K562 (cell line): ENCODE results near the gene IQCE. TPM values are rescaled to one million over a fixed set of nuclear protein-coding genes. Genes with fewer than 3 reads are reported as not detected.

ENCODE experiments used
- ATAC-seq: fragments of 200-7000 bp; cut with Tn5 transposase; 3 replicates; pipeline ENCODE4 v1.9.1; 2020; ENCODE audit warnings: moderate library complexity
- BruUV-seq: library from RNA; stranded (reverse); fragments of 400-500 nt; replicated peaks from 2 replicates; lab custom pipeline; 2021; lab: Mats Ljungman, UMichigan
- CTCF ChIA-PET: fragments of 300-600 bp; formaldehyde crosslinking; extraction: SDS; loops from one replicate; lab custom pipeline; 2021; ENCODE audit warnings: low intra/inter-chr PET ratio; lab: Yijun Ruan, JAX
- POLR2A ChIA-PET: fragments of 300-600, 350-650 bp; sonication (Branson Sonifier 250); formaldehyde crosslinking; extraction: SDS; loops from one replicate; lab custom pipeline; 2021; ENCODE audit warnings: antibody characterized with exemption, inconsistent platforms; lab: Yijun Ruan, JAX
- DNase-seq, 4 experiments: peaks; one replicate each; pipeline versions ENCODE4 v3.0.0 to v3.0.0-alpha.2; 2011 to 2018; ENCODE audit warnings: low spot score in 3 of 4, mixed read lengths in 3 of 4; ENCODE audit errors: extremely low read depth in 1 of 4
- FAIRE-seq: peaks from 2 replicates; lab custom pipeline; 2011; peaks lifted over from hg19 to GRCh38; lab: Jason Lieb, UNC
- H2AFZ ChIP-seq: 2 replicates; pipeline ENCODE4 v1.6.0; 2011; ENCODE audit warnings: low read depth, low read length, control low read depth, inconsistent platforms
- H3K27ac ChIP-seq: fragments of 200-600 bp; 3 replicates; pipeline ENCODE4 v1.8.0; 2011; ENCODE audit warnings: low read depth, mild to moderate bottlenecking, control low read depth, inconsistent platforms, low read length, moderate library complexity, mixed read lengths; ENCODE audit errors: extremely low read depth
- H3K27me3 ChIP-seq, 2 experiments: fragments of 300-600 bp in 1 of 2; 2 replicates in 1 of 2; 3 replicates in 1 of 2; pipeline versions ENCODE4 v1.6.0 to v1.8.0; 2011; ENCODE audit warnings: inconsistent platforms in 2 of 2, low read length in 2 of 2, mild to moderate bottlenecking in 1 of 2, mixed read lengths in 1 of 2, moderate library complexity in 1 of 2; ENCODE audit not compliant: control insufficient read depth in 2 of 2, insufficient read depth in 2 of 2
- H3K36me3 ChIP-seq: fragments of 300-600 bp; 3 replicates; pipeline ENCODE4 v1.8.0; 2011; ENCODE audit warnings: mild to moderate bottlenecking, low read length, inconsistent platforms; ENCODE audit not compliant: control insufficient read depth, insufficient read depth
- H3K4me1 ChIP-seq, 2 experiments: fragments of 200-600 bp in 1 of 2; replicated peaks in 1 of 2; 2 replicates in 1 of 2; 3 replicates in 1 of 2; pipeline versions ENCODE4 v1.5.1 to v1.8.0; 2011; ENCODE audit warnings: inconsistent platforms in 2 of 2, low read length in 2 of 2, mild to moderate bottlenecking in 1 of 2, mixed read lengths in 1 of 2, moderate library complexity in 1 of 2; ENCODE audit not compliant: control insufficient read depth in 2 of 2, insufficient read depth in 2 of 2
- H3K4me2 ChIP-seq: 2 replicates; pipeline ENCODE4 v1.6.1; 2011; ENCODE audit warnings: low read length, control low read depth, inconsistent platforms, mixed read lengths; ENCODE audit not compliant: insufficient read depth
- H3K4me3 ChIP-seq: fragments of 200-600 bp; sonication (generic), shearing (Covaris generic); 2 replicates; pipeline ENCODE4 v1.5.1; 2016; ENCODE audit warnings: control low read depth, inconsistent platforms
- H3K79me2 ChIP-seq: fragments of 200-600 bp; 3 replicates; pipeline ENCODE4 v1.8.0; 2011; ENCODE audit warnings: low read length, inconsistent platforms; ENCODE audit not compliant: control insufficient read depth, insufficient read depth
- H3K9ac ChIP-seq, 2 experiments: 2 replicates each; pipeline versions ENCODE4 v1.6.0 to v1.6.1; 2011; ENCODE audit warnings: low read depth in 2 of 2, low read length in 2 of 2, control low read depth in 1 of 2, inconsistent platforms in 1 of 2, mild to moderate bottlenecking in 1 of 2, mixed read lengths in 1 of 2; ENCODE audit not compliant: insufficient read depth in 1 of 2
- H3K9me1 ChIP-seq: one replicate; pipeline ENCODE4 v1.6.0; 2011; ENCODE audit warnings: inconsistent platforms, mild to moderate bottlenecking, low read length, moderate library complexity; ENCODE audit not compliant: control insufficient read depth, insufficient read depth
- H3K9me3 ChIP-seq: replicated peaks from 2 replicates; pipeline ENCODE4 v1.5.1; 2011; ENCODE audit warnings: low read depth, low read length, inconsistent platforms; ENCODE audit not compliant: control insufficient read depth, insufficient read depth
- H4K20me1 ChIP-seq: replicated peaks from 2 replicates; pipeline ENCODE4 v1.6.1; 2011; ENCODE audit warnings: low read length, inconsistent platforms, mixed read lengths; ENCODE audit not compliant: control insufficient read depth, insufficient read depth
- ARID1B ChIP-seq: fragments of 450-650 bp; IDR thresholded peaks from 2 replicates; pipeline ENCODE4 v1.6.1; 2016; ENCODE audit warnings: antibody characterized with exemption, mild to moderate bottlenecking, inconsistent platforms
- CBFB ChIP-seq: sonication (generic); formaldehyde crosslinking; IDR thresholded peaks from 2 replicates; pipeline ENCODE4 v1.4.0; 2020; ENCODE audit warnings: mild to moderate bottlenecking, missing genetic modification reagents
- DDX20 ChIP-seq: fragments of 450-650 bp; IDR thresholded peaks from 2 replicates; pipeline ENCODE4 v1.6.1; 2016; ENCODE audit warnings: missing genetic modification characterization, low read depth, mild to moderate bottlenecking, missing compliant biosample characterization, moderate library complexity
- ELF2 ChIP-seq: fragments of 250-450 bp; sonication (Bioruptor Pico); IDR thresholded peaks from 2 replicates; pipeline ENCODE4 v1.5.0; 2021; ENCODE audit warnings: mild to moderate bottlenecking
- HDAC1 ChIP-seq, 2 experiments: fragments of 450-650 bp; IDR thresholded peaks; 2 replicates each; pipeline ENCODE4 v1.6.1; 2016 to 2017; ENCODE audit warnings: inconsistent platforms in 1 of 2, mild to moderate bottlenecking in 1 of 2, moderate library complexity in 1 of 2
- NFATC3 ChIP-seq: fragments of 450-650 bp; IDR thresholded peaks from 2 replicates; pipeline ENCODE4 v1.6.1; 2017; ENCODE audit warnings: mild to moderate bottlenecking
- NFIC ChIP-seq: fragments of 450-650 bp; IDR thresholded peaks from 2 replicates; pipeline ENCODE4 v1.6.1; 2017; ENCODE audit warnings: mild to moderate bottlenecking, inconsistent platforms
- PPARD ChIP-seq: fragments of 250-450 bp; sonication (Bioruptor Pico); IDR thresholded peaks from 2 replicates; pipeline ENCODE4 v1.8.0; 2022; ENCODE audit warnings: inconsistent platforms, mild to moderate bottlenecking, moderate library complexity
- RBFOX2 ChIP-seq: fragments of 200-400 bp; formaldehyde crosslinking; IDR thresholded peaks from 2 replicates; pipeline ENCODE4 v1.6.1; 2017; ENCODE audit warnings: low read depth, mild to moderate bottlenecking, low read length, moderate library complexity
- SRSF1 ChIP-seq: fragments of 200-400 bp; formaldehyde crosslinking; IDR thresholded peaks from 2 replicates; pipeline ENCODE4 v1.6.1; 2017; ENCODE audit warnings: mild to moderate bottlenecking, low read depth, low read length, moderate library complexity
- ZC3H11A ChIP-seq: IDR thresholded peaks from 2 replicates; pipeline ENCODE4 v1.6.1; 2012; ENCODE audit warnings: low read depth, low read length, improper control_type of control experiment
- ZNF431 ChIP-seq: sonication (generic); formaldehyde crosslinking; IDR thresholded peaks from 2 replicates; pipeline ENCODE4 v1.8.0; 2022; ENCODE audit warnings: mild to moderate bottlenecking, missing genetic modification reagents
- WGBS: fragments of 100-300 bp; shearing (Covaris generic); methylation state at CpG from one replicate; pipeline ENCODE4 v1.1.6; 2016; ENCODE audit warnings: low coverage, mixed read lengths; ENCODE audit not compliant: insufficient coverage; ENCODE audit errors: missing lambda C conversion rate; 5-methylcytosine and 5-hydroxymethylcytosine counted together
- in situ Hi-C: fragments of 300-500 bp; cut with MboI; formaldehyde crosslinking; loops from 4 replicates; pipeline ENCODE4 v1.15.0; 2018; ENCODE audit warnings: inconsistent platforms, mixed read lengths
- intact Hi-C: fragments of 100-400 bp; cut with micrococcal nuclease; formaldehyde crosslinking; loops from 2 replicates; pipeline ENCODE4 v1.14.2; 2022
- polyA plus RNA-seq, 8 experiments: library from polyadenylated mRNA; depleted of rRNA in 4 of 8; stranded (reverse) in 5 of 8; unstranded in 3 of 8; fragments of >200 nt; fragmentation: Nextera tagmentation in 2 of 8; fragmentation: Illumina TruSeq in 1 of 8; extraction: Ambion mirVana in 2 of 8; extraction: Trizol in 1 of 8; gene quantifications; 2 replicates each; pipeline versions ENCODE4 v1.2.1 to v1.2.3, GENCODE V29; 2011 to 2014; ENCODE audit warnings: inconsistent platforms in 1 of 8, missing spikeins in 1 of 8
- total RNA-seq, 7 experiments: library from RNA; depleted of rRNA in 6 of 7; stranded (reverse); fragments of >200 nt in 6 of 7; fragmentation: Illumina TruSeq in 2 of 7; extraction: Trizol in 2 of 7; gene quantifications; 2 replicates each; pipeline versions ENCODE4 v1.2.1 to v1.2.3, GENCODE V29; 2011 to 2021; ENCODE audit warnings: low replicate concordance in 1 of 7
- TF ChIP-seq, protein P1 (sequence below), 3 experiments: IDR thresholded peaks in 2 of 3; conservative IDR thresholded peaks in 1 of 3; 2 replicates each; pipeline ENCODE4 v1.5.1; 2011 to 2012; ENCODE audit warnings: low read length in 3 of 3, mild to moderate bottlenecking in 3 of 3, control low read depth in 2 of 3, improper control_type of control experiment in 1 of 3, inconsistent platforms in 1 of 3, low read depth in 1 of 3, mixed read lengths in 1 of 3, moderate library complexity in 1 of 3; ENCODE audit not compliant: insufficient read depth in 2 of 3
- TF ChIP-seq, protein P2 (sequence below): sonication (generic); formaldehyde crosslinking; IDR thresholded peaks from 2 replicates; pipeline ENCODE4 v1.9.0; 2022; ENCODE audit warnings: mild to moderate bottlenecking, missing genetic modification reagents
- TF ChIP-seq, protein P3 (sequence below): IDR thresholded peaks from 2 replicates; pipeline ENCODE4 v1.6.1; 2011; ENCODE audit not compliant: insufficient read length; ENCODE audit errors: extremely low read depth
- TF ChIP-seq, protein P4 (sequence below): fragments of 450-650 bp; IDR thresholded peaks from one replicate; pipeline ENCODE4 v1.6.1; 2018; ENCODE audit warnings: mild to moderate bottlenecking, moderate library complexity; ENCODE audit not compliant: partially characterized antibody

Gene IQCE
- total and polyA plus RNA-seq, 9 of the 15 experiments (the other 6 are each of a cell fraction or from before 2014, with no cell fraction given): 0.18 to 8.5 (median 4.2) TPM

DNA sequence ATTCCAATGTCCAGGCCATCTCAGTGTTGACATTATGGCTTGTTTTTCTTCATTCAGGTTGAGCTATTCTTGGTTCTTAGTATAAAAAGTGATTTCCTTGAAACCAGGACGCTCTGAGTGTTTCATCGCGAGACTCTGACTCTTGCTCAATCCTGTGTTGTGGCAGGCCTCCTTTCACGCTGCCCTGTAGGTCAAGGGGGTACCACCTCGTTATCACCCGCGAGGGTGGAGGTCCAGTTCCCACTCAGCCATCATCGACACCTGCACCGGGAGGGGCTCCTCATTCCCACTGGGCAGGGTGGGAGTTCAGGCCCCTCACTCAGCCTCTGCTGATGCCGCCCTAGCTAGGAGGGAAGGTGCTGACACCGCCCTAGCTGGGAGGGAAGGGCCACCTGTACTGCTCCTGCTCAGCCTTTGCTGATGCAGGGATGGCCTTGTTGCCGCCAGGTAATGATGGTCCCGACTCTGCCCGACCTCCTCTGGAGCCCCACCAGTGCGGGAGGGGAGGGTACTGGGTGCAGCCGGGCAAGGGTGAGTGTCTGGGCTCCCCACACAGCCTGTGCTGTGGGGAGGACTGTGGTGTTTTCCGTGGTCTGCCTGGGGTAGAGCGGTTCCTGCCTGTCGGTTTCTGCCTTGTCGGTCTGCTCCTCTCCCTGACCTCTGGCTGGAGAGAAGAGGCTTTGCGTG lies 16.4 kb downstream of the IQCE start (continued):
- TF ChIP-seq DDX20 (tag) (no peak), PPARD (CRISPR knock-in tag) (no peak), HDAC1 (IDR thresholded peaks at IDR 0.05) (no peak), ZNF431 (CRISPR knock-in tag) (no peak)
- TF ChIP-seq, all 486 proteins: peak for 0

DNA sequence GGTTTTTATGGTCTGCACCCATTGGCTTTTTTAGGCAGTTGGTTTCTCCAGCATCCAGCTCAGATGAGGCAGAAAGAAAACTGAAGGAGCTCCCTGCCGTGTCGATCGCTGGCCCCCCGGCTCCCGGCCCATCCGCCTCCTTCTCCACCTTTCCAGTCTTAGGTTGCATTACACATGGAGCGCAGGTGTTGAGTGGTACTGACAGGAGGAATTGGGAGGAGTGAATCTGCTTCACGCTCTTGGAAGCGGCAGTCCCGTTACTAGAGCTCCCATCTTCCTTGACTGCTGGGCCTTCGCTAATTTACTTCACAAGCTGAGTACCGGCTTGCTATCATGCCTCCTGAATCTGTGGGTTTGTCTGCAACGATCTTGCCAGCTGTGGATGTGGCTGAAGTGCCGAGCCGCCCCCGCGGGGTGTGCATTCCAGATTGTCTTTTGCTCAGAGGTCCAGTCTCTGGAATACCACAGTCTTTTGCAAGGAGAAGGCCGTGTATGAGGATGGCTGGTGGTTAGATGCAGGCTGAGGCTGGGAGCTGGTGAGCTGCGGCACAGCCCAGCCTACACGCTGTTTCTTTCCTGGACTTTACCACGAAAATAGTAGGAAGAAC lies 17.1 kb downstream of the IQCE start:
- Histone ChIP-seq H4K20me1 (no peaks in the 10 kb centered on the region), H2AFZ (no peak overlapping the region), H3K9ac (no peak overlapping the region; a peak in 1 of 4 replicates), H3K4me1 (peaks cover 12 to 19% of the 10 kb centered on the region in 2 experiments; a peak in 4 of 5 replicates), H3K9me3 (no peaks in the 10 kb centered on the region), H3K79me2 (no peaks in the 10 kb centered on the region), H3K4me3 (no peak overlapping the region), H3K27ac (no peak overlapping the region), H3K9me1 (no peaks in the 10 kb centered on the region), H3K4me2 (no peak overlapping the region), H3K36me3 (peaks cover 9% of the 10 kb centered on the region; the same call in 1 of the 3 replicates), H3K27me3 (no peaks in the 10 kb centered on the region)
- intact Hi-C loops (no loop called here), in situ Hi-C loops (no loop called here)
- ATAC-seq (no peak), DNase-seq (no peak), FAIRE-seq (no peak)
- ChIA-PET CTCF (no interaction called here), POLR2A (no interaction called here)
- 80% methylated on average over 20 of the region's 21 CpGs for WGBS
- BruUV-seq: no TSS peak
- TF ChIP-seq, protein P1, sequence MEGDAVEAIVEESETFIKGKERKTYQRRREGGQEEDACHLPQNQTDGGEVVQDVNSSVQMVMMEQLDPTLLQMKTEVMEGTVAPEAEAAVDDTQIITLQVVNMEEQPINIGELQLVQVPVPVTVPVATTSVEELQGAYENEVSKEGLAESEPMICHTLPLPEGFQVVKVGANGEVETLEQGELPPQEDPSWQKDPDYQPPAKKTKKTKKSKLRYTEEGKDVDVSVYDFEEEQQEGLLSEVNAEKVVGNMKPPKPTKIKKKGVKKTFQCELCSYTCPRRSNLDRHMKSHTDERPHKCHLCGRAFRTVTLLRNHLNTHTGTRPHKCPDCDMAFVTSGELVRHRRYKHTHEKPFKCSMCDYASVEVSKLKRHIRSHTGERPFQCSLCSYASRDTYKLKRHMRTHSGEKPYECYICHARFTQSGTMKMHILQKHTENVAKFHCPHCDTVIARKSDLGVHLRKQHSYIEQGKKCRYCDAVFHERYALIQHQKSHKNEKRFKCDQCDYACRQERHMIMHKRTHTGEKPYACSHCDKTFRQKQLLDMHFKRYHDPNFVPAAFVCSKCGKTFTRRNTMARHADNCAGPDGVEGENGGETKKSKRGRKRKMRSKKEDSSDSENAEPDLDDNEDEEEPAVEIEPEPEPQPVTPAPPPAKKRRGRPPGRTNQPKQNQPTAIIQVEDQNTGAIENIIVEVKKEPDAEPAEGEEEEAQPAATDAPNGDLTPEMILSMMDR (IDR thresholded peaks at IDR 0.05 in 2 of 3, conservative IDR thresholded peaks at IDR 0.05 in 1 of 3; ENCODE audit: insufficient read depth in 2 of 3, low read depth in 1 of 3, low read length in 3 of 3): no peak
- TF ChIP-seq ARID1B: no peak
- TF ChIP-seq, protein P2, sequence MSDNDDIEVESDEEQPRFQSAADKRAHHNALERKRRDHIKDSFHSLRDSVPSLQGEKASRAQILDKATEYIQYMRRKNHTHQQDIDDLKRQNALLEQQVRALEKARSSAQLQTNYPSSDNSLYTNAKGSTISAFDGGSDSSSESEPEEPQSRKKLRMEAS: no peak
- TF ChIP-seq ZC3H11A: no peak
- no peak for TF ChIP-seq NFIC
- no peak for TF ChIP-seq CBFB (CRISPR knock-in tag)
- TF ChIP-seq ELF2 (CRISPR knock-in tag): no peak
- no peak for TF ChIP-seq RBFOX2
- TF ChIP-seq NFATC3: no peak
- TF ChIP-seq, protein P3, sequence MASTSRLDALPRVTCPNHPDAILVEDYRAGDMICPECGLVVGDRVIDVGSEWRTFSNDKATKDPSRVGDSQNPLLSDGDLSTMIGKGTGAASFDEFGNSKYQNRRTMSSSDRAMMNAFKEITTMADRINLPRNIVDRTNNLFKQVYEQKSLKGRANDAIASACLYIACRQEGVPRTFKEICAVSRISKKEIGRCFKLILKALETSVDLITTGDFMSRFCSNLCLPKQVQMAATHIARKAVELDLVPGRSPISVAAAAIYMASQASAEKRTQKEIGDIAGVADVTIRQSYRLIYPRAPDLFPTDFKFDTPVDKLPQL: no peak
- TF ChIP-seq SRSF1: no peak
- TF ChIP-seq, protein P4, sequence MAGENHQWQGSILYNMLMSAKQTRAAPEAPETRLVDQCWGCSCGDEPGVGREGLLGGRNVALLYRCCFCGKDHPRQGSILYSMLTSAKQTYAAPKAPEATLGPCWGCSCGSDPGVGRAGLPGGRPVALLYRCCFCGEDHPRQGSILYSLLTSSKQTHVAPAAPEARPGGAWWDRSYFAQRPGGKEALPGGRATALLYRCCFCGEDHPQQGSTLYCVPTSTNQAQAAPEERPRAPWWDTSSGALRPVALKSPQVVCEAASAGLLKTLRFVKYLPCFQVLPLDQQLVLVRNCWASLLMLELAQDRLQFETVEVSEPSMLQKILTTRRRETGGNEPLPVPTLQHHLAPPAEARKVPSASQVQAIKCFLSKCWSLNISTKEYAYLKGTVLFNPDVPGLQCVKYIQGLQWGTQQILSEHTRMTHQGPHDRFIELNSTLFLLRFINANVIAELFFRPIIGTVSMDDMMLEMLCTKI: no peak
